Panc1 (cell line): ENCODE results near the gene MST1R.

Experiments
- CTCF ChIP-seq: fragments of 450-650 bp; IDR thresholded peaks from 2 replicates; pipeline ENCODE4 v1.5.1; 2017; ENCODE audit warnings: mild to moderate bottlenecking
- POLR2AphosphoS5 ChIP-seq: IDR thresholded peaks from 2 replicates; pipeline ENCODE4 v1.6.1; 2012; ENCODE audit warnings: mild to moderate bottlenecking, low read depth, low read length, moderate library complexity
- REST ChIP-seq, 2 experiments: IDR thresholded peaks; 2 replicates each; pipeline ENCODE4 v1.6.1; 2011 to 2012; ENCODE audit warnings: low read depth in 2 of 2, control low read depth in 1 of 2, low read length in 1 of 2, mild to moderate bottlenecking in 1 of 2, moderate library complexity in 1 of 2; ENCODE audit not compliant: insufficient read depth in 1 of 2
- SIN3A ChIP-seq: IDR thresholded peaks from 2 replicates; pipeline ENCODE4 v1.6.1; 2012; ENCODE audit warnings: low read depth, mild to moderate bottlenecking, low read length, moderate library complexity, borderline replicate concordance; ENCODE audit not compliant: insufficient read depth

GRCh38 chr3:49877716-49878115, 26.0 kb downstream of the MST1R start:
- TF ChIP-seq CTCF = no peak
- no peak for TF ChIP-seq POLR2AphosphoS5
- no peak for TF ChIP-seq REST (IDR thresholded peaks at IDR 0.05; ENCODE audit: insufficient read depth in 1 of 2, low read depth in 2 of 2, low read length in 1 of 2)
- TF ChIP-seq SIN3A = no peak
